HG03039 (cell line): ENCODE results near the gene PTGFR.

Experiments
- ATAC-seq: cut with Tn5 transposase; IDR thresholded peaks from one replicate; pipeline ENCODE4 v1.9.1; 2021; ENCODE audit warnings: mild to moderate bottlenecking, moderate library complexity; ENCODE audit not compliant: unreplicated experiment

The PTGFR gene

DNA sequence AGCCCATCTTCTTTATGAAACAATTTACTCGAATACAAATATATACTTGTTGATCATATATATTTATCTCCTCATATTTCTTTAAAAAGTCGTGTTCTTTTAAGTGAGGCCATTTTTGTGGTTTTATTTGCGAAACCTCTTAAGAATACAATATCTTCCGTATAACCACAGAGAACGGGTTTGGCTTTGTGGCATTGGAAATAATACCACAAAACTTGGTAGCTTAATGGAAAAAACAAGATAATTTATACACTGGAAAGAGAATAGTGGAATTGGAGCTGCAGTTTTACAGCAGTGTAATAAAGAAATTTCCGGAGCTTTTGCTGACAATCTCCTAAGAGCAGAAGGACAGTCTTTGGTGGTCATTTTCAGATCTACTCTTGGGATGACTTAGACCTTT lies 29.4 kb downstream of the PTGFR start:
- no peak for ATAC-seq

DNA sequence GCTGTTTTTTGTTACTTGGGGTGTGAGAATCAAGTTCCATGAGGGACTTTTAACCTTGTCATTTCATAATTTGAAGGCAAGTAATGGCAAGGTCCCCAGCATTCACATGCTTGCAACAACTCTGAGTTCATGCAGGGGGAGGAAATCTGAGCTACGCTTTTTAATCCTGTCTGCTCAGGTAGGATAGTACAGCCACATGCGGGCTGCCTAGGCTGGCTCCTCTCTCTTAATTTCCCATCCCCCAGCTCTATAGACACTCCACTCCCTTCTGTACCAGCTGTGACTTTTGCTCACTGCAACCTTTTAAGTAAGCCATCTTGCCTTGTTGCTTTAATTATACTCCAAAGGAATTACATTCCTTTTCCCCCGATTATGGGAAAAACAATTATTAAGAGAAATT lies 30.1 kb downstream of the PTGFR start:
- no peak for ATAC-seq

DNA sequence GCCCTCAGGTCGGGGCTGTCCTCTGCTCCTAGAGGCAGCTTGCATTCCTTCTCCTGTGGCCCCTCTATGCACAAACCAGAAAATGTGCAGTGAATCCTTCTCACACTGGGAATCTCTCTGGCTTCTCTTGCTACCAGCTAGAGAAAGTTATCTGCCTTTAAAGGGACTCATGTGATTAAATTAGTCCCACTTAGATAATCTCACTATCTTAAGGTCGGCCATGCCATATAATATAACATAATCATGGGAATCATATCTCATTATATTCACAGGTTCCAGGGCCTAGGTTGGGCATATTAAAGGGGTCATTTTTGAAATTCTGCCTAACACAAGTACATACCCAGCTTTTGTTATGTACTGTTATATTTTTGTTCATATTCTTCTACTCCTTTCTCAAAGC lies 31.4 kb downstream of the PTGFR start:
- ATAC-seq: no peak

DNA sequence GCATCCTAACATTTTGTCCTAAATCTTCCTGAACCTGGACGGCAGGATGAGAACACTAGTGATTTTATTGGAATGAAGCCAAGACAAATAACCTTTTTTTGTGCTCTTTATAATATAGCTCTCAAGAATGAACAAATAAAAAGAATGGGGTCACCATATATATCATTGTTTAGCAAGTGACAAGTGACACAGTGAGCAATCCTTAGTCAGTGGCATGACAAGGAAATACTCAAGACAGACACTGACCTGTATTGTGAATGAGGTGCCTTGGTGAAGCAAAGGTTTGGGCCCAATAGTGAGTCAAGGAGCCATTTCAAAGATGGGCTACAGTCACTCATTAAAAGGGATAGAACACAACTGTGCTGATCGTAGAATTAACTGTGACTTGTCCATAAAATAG lies 35.7 kb downstream of the PTGFR start:
- ATAC-seq: no peak

DNA sequence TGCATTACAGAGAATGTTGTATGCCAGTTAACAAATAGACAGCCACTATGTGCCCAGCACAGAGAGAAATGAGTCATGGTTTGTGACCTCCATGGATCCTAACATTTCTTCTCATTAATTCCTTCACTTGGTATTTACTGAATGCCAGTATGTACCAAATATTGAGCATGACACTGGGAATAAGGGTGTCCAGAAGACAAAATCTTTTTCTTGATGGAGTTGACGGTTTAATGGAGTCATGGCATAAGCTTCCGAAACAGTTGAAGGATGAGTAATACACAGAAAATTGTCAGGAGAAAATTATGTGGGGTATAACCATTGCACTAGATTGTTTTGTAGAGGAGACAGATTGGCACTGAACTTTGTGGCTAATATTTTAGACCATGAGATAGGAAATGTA lies 36.9 kb downstream of the PTGFR start:
- no peak for ATAC-seq

DNA sequence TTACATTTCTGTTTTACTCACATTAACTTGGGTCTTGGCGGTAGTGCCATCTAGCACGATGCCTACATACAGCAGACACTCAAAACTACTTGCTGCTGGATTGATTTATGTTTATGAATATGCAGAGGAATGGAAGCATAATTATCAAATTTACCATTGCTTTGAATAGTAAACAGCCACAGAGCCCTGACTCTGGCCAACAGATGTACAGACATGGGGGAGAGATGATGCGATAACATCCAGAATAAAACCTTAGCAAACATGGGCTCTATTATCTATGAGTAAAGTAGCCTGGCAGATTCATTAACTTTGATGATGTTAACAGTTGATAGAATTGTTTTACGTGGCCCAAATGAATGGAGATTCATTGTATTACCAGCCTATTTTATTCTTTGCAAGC lies 42.8 kb downstream of the PTGFR start:
- no peak for ATAC-seq

DNA sequence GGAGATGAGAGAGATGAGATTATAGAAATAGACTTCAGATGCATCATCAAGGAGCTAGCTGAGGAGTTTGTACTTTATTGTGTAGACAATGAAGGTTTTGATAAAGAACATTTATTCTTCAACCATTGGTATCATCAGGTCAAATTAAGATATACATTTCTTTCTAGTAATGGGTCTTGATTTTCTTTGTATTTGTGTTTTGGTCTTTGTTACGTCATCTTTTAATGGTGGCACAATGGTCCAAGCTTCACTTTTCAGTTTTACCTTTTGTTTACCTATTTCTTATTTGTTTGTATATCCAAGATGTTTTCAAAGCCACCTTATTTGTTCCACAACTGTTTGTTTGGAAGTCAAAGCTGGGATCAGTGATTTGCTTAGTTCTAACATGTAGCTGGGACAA lies 44.5 kb downstream of the PTGFR start:
- ATAC-seq: no peak

DNA sequence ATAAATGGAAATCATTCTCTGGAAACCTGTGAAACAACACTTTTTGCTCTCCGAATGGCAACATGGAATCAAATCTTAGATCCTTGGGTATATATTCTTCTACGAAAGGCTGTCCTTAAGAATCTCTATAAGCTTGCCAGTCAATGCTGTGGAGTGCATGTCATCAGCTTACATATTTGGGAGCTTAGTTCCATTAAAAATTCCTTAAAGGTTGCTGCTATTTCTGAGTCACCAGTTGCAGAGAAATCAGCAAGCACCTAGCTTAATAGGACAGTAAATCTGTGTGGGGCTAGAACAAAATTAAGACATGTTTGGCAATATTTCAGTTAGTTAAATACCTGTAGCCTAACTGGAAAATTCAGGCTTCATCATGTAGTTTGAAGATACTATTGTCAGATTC lies 45.7 kb downstream of the PTGFR start:
- ATAC-seq: no peak

DNA sequence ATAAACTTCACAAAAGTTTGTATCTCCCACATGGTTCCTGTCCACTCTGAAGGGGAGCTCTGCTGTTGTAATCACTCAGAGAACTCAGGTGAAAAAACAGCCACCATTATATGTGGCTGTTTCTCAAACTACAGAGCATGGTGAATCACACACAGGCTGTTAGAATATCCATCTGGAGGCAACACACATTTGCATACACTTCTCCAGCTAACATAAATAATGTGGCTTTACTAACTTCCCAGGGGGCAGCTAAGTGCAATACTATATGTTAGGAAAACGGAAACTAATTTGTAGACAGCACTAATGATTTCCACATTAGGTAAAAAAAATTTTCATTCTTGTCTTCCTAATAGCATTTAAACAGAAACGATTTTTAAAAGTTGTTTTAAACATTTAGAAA lies 49.3 kb downstream of the PTGFR start:
- ATAC-seq: no peak

DNA sequence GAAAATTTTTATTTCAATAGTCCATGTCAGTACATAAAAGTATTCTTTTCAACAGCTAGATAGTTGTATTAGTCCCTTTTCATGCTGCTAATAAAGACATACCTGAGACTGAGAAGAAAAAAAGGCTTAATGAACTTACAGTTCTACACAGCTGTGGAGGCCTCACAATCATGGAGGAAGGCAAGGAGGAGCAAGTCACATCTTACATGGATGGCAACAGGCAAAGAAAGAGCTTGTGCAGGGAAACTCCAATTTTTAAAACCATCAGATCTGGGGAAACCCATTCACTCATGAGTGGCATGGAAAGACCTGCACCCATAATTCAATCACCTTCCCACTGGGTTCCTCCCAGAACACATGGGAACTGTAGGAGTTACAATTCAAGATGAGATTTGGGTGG lies 50.7 kb downstream of the PTGFR start:
- no peak for ATAC-seq

DNA sequence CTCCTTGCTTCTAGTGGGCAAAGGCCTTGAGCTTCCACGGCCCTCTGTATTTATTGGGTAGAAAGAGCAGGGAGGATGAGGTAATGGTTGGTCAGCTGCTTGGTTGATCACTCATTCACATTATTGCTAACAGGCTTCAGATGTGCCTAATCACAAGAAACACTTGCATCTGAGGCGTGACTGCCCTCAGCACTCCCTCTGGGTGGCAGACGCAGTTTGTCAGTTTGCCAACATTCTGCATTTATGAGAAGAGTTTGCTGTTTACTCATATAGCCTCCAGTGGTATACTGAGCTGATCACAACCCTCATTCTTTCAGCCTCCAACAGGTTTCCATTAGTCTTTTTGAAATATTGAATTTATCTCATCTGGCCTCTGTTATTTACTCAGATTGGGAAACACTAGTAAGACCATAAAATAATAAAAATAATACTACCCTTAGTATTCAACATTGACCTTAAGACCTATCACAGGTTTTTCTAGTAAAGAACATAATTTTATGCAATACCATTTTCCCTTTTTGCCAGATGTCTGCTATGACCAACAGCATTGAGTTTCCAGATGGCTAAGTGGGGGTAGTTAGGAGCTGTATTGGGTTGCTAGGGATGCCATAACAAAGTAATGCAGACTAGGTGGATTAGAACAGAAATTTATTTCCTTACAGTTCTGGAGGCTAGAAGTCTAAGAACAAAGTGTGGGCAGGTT lies 53.3 kb downstream of the PTGFR start:
- no peak for ATAC-seq

DNA sequence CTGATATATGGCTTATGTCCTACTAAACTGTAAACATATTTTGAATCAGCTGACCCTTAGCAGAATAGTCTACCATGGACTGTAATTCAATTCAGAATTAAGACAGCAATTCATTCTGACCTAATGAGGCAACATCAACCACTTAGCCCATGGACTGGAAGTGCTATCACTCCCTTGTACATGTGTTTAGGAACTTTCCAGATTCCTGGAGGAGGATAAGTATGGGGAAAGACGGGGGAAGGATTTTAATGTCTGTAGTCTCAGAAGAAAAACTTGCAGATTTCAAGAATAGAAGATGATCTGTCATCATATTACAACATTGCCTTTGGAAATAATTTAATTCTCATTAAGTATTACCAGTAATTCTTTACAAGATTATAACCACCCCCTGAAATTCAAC lies 56.3 kb downstream of the PTGFR start:
- ATAC-seq: no peak

DNA sequence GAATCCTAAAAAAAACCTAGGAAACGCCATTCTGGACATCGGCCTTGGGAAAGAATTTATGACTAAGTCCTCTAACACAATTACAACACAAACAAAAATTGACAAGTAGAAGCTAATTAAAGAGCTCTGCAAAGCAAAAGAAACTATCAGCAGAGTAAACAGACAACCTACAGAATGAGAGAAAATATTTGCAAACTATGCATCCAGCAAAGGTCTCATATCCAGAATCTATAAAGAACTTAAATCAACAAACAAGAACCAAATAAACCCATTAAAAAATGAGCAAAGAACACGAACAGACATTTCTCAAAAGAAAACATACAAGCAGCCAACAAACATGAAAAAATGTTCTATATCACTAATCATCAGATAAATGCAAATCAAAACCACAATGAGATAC lies 58.6 kb downstream of the PTGFR start:
- no peak for ATAC-seq

DNA sequence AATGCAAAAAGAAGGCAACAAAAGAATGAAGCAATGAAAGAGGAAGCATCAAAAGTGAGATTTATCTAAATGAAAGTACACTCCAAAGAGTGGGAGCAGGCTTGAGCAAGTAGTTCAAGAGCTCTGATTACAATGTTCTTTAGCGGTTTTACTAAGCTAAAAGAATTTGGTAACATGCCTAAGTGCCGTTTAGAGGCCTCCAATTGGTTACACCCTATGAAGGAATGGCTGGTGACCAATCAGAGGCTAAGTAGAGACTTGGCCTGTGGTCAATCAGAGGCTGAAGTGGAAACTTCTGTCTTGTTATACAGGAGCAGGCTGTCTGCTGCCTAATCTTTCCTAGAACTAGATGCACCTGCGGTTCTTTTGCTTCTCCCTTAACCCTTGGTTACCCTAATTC lies 59.1 kb downstream of the PTGFR start:
- ATAC-seq: no peak

DNA sequence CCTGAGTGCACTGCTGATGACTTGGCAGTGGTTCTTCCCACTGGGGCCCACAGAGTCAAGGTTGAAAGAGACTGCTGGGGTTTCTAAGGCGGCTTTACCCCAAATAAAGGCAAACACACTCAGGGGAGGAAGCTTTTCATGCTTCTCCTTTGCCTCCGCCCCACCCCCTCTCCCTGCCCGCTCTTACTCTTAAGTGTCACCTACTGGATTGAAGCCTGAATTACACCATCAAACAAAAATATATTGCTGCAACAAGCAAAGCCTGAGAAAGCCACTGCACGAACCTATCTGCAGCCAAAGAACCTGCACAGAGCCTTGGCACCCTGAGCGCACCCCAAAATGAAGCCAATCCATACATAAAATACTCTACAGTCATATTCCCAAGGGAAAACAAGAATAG lies 63.1 kb downstream of the PTGFR start:
- ATAC-seq: no peak

DNA sequence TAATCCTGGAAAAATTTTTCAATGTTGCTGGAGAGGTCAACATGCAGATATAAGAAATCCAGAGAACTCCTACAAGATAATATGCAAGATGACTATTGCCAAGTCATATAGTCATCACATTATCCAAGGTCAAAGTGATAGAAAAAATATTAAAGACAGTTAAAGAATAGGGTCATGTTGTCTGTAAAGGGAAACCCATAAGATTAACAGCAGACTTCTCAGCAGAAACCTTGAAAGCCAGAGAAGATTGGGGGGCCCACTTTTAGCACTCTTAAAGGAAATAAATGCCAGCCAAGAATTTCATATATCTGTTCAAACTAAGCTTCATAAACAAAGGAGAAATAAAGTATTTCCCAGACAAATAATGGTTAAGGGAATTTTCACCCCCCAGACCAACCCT lies 64.1 kb downstream of the PTGFR start:
- ATAC-seq: no peak

DNA sequence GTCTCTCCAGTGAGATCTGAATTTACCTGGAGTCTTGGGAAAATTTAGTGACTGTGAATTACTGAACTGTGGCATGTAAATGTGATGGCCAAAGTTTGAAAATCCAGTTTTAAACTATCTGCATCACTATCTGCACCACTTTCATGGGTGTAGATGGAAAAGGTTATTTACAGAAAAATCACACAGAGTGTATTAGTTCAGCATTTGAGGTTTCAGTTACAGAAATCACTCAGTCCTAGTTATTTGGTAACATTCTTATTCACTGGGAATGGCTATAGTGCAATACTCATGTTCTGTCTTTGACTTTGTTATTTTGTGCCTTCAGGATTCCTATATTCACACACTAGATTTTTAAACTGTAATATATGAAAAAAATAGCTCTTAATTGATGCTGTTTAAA lies 68.9 kb downstream of the PTGFR start:
- no peak for ATAC-seq

DNA sequence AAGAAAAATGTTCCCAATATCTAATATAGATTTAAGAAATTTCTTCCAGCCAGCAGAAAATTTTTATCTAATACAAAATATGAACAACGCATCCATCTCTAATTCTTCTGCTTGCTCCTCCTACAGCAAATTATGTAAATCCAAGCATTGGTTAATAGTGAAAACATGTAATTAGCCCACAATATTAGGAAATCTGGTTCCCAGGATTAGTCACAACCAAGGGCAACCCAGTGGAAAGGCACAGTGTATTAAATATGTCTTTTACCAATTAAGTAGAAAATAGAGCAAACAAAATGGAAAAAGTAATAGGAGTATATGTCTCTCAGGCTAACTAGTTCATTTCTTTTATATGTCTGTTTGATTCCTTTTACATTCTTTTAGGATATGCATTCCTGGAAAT lies 70.0 kb downstream of the PTGFR start:
- no peak for ATAC-seq

DNA sequence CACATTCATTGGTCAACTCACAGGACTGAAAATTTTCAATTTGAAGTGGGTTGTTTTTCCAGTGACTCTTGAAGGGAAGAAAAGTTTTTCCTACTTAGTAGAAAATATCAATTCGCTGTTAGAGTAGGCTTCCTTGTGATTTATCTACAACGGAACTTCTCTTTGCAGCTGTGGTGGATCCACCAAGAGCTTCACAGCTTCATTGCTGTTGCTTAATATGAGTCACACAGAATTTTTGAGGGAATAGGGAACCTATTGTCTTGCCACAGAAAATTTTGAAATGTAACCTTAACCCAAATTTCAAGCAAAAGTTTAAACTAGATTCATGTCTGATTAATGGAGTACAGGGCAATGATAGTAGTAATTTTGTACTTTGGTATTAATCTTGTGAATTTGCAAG lies 71.1 kb downstream of the PTGFR start:
- no peak for ATAC-seq

DNA sequence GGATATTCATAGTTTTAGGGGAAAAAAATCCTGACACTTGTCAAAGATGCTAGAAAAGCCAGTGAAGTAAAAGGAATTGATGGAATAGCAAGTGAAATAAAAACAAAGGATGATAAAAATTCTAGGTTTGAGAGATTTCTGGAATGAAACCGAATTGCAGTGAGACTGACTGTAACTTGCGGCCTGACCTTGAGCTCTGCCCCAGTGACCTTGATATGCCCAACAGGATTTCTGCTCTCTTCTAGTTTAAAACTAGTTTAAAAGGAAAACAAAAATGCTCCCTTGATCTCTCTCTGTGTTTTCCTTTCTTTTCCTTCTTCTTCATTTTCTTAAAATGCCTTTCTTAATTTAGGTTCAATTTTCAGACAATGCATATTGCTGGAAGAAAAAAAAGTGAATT lies 74.6 kb downstream of the PTGFR start:
- ATAC-seq: no peak

DNA sequence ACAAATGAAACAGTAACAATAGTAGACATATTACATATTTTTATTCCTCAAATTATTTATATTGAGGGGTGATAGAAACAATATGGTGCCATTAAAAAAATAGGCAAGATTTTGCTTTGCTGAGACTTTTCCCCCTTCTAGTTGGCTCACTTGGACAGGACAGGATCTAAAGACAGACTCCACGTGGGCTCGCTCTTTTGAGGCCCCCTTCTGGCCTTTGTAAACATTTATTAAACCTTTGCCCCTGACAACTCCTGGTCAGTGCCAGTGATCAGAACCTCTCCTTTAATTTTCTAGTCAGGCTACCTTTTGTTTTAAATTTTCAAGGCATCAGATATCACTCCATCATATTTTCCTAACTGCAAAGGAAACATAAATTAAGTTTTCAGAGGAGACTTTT lies 79.8 kb downstream of the PTGFR start:
- ATAC-seq: no peak

DNA sequence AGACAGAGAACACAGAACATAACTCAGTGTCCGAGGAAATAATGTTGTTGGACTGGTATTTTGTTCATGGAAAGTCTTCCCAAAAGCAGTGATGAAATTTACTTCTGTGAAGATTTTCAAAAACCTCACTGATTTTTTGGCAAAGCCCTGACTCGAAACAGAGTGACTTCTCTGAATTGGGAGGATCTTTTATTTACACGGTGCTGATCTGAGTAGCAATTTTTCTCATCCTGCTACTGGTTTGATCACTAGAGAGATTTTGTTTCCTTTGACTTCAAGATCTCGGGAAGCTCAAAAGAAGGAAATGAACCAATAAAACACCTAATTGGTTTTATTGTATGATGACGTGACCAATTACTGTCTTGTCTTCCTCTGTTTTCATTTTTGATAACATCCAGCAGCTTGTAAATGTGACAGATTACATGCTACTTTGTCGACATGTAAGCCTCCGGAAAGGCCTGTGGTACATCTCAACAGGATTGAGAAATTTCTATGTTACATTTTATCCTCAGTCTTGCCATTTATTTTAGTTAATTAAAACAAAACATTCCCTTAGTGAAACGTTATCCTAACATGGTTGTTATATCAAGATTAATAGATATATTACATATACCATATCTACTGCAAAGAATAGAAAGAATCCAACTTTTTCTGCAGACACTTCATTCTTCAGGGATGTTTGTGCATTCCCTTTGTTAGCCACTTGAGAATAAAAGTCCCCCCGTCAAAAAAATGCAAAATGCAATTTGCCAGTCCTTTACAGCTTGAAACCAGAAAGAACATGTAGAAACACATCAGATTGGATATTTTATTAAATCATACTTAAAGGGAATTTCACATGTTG lies 86.7 kb downstream of the PTGFR start:
- no peak for ATAC-seq

DNA sequence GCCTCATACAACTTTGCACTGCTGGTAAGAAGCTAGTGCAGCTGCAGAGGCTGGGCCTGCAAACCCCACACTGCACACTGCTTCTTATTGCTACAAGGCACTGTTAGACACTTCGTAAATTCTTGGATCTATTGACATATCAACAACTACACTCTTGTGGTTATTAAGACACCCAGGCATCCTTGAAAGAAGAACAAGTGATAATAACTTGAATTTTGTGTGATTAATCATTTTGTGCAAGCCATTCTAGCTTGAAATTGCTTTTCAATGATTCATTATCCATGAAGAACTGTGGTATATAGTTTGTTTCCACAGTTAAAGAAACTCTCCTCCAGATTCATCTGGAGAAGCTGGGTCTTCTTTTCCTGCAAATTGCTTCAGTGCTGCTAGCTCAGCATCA lies 95.8 kb downstream of the PTGFR start:
- ATAC-seq: no peak
